ENCODE results near the gene EIF2S1. TPM values are rescaled to one million over a fixed set of nuclear protein-coding genes. Genes with fewer than 3 reads are reported as not detected.

Gene EIF2S1
- total RNA-seq, 1 donor from 2014 or later: 134 TPM

DNA sequence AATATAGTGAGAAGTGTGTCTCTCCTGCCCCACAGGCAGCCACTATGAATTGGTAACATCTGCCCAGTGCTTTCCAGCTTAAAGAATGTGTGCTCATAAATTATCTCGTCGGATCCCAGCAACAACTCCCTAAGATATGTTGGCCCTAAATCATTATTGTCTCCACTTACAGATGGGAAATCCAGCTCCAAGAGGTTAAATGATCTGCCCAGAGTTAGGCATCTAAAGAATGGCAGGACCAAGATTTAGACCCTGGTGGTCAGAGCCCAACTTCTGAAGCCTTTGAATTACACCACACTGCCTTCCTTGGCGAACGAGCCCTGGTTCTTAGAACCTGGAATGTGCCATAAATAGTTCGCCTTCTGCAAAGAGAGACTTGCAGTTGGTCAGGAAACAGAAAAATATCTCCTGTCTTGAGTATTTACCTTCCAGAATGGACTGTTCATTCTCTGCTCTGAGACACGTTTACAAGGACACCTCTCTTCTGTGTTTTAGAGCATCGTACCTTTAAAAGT is 72.0 kb downstream of the EIF2S1 start:
- intact Hi-C loops (cut with micrococcal nuclease): no loop called here

DNA sequence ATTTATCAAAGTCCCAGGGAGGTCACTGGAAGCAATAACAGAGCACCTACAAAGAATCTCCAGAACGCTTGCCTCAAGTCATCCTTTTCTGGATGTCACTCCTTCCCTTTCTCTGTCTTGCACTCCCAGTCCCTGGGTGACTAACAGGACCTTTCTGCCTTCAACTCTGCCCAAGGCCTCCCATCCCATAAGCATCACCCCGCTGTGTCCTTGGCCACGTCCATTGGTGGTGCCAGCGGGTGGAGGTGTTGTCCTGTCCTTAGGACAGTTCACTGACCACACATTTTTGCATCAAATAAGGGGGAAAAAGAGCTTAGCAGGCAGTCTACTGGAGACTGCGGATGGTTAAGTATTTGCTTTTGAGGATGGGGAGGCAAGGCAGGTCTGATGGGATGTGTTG is 75.5 kb downstream of the EIF2S1 start:
- intact Hi-C loops (cut with micrococcal nuclease): no loop called here

Other genes with a start within 250 kb of the EIF2S1 start
- gene GARIN2, start 170.9 kb upstream of the EIF2S1 start, total RNA-seq: 0.32 and 0.42 TPM in 2 replicates
- 6.9 and 8.1 TPM in 2 replicates for gene PALS1, start 118.9 kb upstream of the EIF2S1 start, total RNA-seq
- 41.2 and 44.5 TPM in 2 replicates for gene ATP6V1D, start 524 bp upstream of the EIF2S1 start, total RNA-seq
- gene PLEK2, start 51.8 kb downstream of the EIF2S1 start, total RNA-seq: 0.22 and 0.56 TPM in 2 replicates
- gene TMEM229B, start 128.4 kb downstream of the EIF2S1 start, total RNA-seq: 23.3 and 25.6 TPM in 2 replicates
- gene PLEKHH1, start 173.0 kb downstream of the EIF2S1 start, total RNA-seq: 0.71 and 1.1 TPM in 2 replicates
- gene PIGH, start 239.9 kb downstream of the EIF2S1 start, total RNA-seq: 16.8 and 19.1 TPM in 2 replicates